CD4-positive, alpha-beta T cell treated with Interleukin-6 for 4 hours (primary cell): ENCODE measurements around the gene KLHL22.
"Not testable (repeated sequence)": the region's sequence is repeated elsewhere in the genome, so short reads cannot be mapped to it uniquely, and the experiment has no call there.

Experiments used
- DNase-seq: peaks from one replicate; pipeline ENCODE4 v3.0.0-alpha.2; 2020; ENCODE audit warnings: mixed read lengths

The KLHL22 gene

DNA sequence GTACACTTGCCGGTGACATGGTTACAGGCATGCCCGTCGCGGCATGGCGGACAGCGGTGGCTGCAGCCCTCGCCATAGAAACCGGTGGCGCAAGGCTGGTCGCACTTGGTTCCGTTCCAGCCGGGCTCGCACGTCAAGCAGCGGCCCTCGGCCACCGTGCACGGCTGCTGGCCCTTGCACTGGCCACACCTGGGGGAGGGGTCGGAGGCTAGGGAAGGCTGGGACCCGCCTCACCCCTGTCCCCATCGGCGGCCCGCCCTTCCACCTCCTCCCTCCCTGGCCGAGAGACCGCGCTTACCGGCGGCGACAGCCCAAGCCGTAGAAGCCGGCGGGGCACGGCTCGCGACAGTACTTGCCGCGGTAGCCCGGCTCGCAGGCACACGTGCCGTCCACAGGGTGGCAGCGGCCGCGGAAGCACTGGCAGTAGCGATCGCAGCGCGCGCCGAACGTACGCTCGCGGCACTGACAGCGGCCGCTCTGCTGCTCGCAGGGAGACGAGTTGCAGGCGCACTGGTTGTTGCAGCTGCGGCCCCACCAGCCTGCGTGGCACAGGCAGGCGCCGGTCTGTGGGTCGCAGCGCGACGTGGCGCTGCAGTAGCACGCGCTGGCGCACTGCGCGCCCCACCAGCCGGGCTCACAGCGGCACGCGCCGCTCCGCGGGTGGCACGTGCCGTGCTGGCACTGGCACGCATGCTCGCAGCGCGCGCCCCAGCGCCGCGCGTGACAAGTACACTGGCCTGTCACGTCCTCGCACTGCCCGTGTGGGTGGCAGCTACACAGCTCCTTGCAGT is 64.7 kb downstream of the KLHL22 start:
- DNase-seq: peak; percentile 66

DNA sequence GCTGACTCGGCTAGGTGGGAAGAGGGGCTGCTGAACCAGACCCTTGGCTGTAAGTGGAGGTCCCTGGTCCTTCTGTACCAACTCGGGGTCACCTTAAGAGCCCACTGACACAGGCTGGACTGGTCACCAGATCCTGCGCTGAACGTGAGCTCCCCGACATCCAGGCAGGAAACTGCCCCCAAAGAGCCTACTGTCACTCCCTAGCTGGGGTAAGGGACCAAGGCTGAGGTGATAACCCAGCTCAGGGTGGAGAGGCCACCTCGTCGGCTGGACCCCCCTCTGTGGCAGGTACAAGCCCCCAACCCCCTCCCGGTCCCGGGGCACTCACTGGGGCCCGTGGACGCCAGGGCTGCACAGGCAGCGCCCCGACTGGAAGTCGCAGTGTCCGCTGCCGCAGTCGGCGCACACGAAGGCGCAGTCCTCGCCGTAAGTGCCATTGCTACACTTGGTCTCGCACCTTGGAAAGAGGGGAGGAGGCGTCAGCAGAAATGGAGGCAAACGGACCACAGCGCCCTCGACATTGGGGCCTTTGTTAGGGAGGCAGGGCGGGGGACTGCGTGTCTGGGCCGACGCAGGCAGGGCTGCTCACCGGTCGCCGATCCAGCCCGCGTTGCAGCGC is 65.4 kb downstream of the KLHL22 start:
- peak; percentile 26 for DNase-seq

DNA sequence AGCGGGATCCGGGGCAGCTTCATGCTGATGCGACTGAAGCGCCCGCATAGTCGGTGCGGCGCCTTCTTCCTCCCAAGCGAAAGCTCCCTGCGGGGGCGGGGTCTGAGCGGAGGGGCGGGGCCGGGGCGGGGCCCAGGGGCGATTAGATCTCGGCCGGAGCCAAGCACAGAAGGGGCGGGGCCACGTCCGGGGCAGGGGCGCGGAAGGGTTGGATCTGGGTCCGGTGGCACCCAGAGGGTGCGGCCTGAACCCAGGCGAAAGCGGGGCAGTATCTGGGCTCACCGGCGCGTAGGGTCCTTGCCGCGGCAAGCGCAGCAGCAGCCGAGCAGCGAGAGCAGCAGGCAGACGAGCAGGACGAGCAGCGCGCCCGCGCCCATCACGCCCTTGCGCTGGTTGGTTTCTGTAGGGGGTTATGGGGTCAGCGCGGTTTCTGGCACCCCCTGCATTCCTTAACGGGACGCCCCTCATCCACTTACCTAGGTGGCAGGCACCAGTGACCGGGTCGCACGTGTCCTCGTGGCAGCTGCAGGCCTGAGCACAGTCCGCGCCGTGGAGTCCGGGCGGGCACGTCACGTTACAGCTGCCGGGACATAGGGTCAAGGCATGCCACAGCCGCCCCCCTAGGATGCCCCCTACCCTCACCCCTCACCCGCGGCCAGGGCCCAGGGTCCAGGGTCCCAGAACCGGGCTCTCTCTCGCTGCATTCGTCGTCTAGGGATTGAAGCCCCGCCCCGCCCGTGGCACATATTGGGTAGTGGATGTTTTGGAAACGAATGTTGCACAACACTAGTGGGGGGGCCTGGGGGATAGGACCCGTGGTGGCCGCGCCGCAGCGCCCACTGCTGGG is 66.1 kb downstream of the KLHL22 start:
- DNase-seq: peak; percentile 94

DNA sequence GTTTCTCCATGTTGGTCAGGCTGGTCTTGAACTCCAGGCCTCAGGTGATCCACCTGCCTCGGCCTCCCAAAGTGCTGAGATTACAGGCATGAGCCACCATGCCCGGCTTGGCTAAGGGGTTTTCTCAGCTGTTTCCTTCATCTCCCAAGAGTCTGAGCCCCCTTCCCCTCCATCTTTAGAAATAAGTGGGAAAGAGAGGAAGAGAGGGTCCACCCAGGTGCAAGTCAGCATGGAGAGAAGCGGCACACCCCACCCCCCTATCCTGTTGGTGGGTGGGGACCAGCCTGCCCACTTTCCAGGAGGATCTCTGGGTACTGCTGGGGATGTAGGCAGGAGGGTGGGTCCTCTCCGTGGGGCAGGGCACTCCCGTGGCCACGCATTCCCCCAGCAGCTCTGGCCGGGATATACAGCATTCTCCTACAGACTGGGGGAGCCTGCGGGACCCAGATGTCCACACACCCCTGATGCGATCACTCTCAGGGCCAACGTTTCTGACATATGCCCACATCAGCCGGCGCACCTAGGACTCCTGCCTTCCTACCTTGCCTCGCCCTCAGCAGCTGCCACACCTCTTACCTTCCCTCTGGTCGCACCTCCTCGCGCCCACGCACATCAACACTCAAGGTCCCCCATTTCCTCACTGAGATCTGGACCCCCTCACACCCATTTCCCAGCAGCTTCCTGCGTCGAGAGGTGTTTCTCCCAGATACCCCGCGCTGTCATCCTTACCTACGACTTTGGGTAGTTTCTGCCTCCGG is 66.9 kb downstream of the KLHL22 start:
- no peak for DNase-seq

DNA sequence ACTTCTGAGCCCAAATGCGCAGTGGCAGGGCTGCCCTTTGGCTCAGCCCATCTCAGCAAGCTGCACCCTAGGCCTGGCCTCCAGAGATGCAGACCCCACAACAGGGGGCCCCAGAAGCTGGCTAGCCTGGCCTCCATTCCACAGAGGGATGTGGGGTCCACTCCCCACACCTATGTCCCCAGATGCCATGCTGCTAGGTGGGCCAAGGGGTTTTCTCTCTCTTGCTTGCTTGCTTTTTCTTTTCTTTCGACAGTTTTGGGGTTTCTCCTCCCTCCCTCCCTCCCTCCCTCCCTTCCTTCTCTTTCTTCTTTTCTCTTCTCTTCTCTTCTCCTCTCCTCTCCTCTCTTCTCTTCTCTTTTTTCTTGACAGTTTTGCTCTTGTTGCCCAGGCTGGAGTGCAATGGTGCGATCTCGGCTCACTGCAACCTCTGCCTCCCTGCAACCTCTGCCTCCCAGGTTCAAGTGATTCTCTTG is 67.6 kb downstream of the KLHL22 start:
- no peak for DNase-seq

DNA sequence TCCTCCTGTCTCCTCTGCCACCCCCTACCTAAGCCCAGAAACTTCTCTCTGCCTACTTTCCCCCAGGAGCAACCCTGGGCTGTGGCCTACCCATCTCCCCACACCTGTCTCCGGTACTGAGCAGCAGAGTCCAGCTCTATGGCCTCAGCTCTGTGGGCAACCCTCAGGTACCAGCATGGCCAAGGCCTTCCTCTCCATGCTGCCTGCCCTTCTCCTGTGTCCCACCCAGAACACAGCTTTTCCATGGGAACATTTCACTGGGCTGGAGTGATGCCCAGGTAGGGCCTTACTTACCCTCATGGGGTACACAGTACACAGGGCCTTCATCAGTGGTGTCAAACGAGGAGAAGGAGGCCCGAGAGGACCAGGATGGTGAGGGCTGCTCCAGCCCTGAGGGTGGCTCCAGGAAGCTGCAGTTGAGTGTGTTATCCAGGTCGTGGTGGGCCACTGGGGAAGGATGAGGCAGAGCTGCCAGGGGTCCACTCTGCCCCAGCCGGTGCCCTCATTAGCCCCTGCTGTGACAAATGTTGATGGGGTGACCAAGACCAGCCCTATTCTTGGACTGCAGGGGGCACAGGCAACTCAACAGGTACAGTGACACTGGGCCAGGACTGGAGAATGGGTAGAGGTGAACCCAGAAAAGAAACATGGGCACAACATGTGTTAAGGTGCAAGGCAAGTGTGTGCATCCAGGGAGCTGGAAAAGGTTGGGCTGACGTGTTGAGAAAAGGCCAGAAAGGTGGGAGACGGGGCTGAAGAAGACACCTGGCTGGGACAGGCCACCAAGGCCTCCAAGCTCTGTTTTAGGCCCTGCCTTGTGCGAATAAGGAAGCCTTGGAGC is 68.3 kb downstream of the KLHL22 start:
- no peak for DNase-seq

DNA sequence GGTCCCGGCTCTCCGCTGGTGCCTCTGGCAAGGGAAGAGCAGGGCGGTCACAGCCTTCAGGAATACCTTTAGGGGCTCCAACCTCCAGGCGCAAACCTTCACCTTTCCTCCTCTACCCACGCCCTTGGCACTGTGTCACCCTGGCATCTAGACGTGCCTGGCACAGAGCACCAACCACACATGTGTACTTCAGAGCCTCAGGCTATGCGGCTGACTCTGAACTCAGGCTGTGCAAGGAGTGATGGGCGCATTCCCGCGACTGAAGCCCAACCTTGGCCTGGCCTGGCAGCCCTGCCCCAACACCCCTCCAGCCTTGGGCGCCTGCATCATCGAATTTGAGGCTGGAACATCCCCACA is 69.4 kb downstream of the KLHL22 start:
- no peak for DNase-seq

DNA sequence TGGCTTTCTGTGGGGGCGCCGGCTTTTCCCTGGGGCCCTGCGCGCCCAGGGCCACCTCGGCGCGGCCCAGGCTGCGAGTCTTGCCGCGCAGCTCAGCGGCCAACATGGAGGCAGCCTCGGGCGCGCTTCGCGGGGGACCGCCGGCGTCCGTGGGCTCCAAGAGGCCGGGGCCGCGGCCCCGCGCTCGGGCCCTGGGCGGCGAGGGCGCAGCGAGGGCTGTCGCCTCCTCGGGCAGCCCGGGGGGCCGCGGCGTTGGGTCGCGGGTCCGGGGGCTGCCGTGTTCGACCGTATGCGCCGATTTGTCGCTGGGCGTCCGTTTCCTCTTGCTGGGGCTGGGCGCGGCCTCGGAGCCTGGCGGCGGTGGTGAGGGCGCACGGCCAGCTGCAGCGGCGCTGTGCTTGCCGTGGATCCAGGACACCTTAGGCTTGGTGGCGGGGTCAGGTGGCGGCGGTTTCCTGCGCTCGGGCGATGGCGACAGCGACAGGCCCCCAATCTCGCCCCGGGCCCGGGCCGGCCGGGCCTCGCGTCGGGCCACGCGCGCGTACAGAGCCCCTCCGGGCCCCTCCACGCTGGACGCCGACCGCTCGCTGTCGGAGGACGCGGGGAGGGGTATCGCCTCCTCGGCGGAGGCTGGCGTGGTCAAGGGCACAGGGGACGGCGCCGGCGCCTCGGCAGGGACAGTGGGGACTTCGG is 69.9 kb downstream of the KLHL22 start:
- no peak for DNase-seq

DNA sequence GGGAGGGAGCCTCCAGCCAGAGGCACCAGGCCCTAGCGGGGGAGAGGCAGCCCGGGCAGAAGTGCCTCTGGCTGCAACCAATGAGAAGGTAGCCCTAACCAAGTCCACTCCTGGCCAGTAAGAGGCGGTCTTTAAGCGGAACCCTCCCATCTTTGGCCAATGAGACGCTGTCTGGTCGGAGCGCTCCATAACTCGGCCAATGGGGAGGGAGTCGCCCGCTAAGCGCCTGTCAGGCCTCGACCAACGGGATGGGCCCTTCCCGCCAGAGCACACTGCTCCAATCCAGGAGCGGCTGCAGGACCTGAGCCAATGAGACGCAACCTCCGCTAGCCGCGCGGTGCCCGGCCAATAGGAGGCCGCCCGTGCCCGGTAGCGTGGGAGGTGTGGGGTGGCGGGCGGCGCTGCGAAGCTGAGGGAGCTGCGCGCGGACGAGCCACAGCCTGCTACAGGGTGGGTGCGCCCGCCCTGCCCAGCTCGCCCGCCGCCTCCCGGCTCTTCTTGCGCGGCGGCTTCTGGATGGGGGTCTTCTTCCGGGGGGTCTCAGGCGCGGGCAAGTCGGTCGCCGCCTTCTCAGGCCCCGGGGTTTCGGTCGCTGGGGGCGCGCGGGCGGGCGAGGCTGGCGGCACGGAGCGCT is 70.5 kb downstream of the KLHL22 start:
- peak; percentile 35 for DNase-seq

DNA sequence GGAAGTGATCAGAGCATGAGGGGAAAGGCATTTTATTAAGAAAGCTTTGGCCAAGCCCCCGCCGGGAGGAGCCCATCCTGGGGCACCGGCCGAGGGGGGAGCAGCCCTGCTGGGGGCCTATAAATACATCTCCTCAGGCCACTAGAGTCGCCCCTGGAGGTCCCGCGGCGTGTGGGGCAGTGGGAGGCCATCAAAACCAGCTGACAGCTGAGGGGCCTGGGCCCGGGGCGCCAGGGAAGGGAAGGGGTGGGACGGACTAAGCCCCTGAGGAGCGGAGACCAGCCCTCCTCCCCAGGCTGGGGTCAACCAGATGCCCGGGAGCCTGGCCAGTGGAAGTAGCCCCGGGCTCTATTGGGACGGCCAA is 71.0 kb downstream of the KLHL22 start:
- no peak for DNase-seq

DNA sequence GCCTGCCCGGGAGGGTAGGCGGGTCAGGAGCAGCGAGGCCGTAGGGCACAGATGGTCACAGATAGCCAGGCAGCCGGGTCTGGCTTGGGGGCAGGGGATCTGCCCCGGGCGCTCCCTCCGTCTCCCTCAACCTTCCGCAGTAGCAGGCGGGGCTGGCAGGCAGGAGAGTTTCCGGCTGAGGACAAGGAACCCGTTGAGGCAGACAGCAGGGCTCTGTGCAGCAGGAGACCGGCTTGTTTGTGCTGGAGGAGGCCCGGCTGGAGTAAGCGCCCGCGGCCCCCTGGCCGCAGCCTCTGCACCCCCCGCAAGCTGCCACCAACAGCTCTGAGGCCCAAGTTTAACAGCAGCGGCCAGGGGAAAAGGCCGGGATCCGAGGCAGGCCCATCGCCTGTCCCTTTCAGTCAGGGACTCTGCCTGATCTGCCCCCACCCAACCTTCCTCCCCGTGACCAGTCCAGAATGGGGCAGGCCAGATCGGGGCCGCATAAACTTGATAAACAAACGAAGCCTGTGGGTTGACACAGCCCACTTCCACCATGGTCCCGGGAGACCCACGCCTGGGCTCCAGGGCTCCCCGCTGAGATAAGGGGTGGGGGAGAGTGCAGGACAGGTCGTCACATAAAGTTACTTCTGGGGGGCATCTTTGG is 71.6 kb downstream of the KLHL22 start:
- no peak for DNase-seq

DNA sequence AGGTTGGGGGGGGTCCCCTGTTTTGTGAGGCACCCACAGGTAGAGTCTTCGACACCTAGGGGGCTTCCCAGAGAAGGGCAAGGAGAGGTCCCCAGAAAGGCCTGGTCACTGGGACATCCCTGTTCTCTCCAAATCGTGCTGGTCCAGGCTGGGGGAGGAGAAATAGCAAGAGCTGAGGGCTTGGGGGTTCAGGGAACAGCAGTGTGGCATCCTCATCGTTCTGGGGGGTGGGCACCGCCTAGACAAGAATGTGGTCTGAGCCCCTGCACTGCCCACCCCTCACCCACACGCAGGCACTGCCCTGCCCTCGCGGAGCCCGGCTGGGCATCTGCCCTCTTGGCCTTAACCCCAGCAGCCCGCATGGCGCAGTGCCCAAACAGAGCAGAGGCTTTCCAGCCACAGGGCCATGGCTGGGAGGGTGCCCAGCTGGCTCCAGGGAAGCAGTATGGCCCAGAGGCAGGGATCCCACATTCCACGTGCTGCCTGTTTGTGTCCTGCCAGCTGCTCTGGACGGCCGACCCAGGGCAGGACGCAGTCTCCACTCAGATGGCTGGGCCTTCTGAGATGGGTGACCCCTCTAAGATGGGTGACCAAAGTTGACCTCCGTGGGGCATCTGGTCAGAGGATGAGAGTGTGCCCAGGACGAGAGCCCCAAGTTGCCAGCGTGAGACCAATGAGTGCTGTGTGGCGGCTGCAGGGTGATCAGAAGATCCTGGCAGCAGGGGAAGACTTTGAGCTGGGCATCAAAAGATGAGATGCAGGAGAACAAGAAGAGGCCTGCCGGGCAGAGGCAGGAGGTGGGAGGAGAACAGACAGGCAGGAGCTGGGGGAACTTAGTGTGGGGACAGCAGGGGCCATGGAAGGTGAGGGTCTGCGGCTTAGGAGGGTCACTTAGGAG is 72.3 kb downstream of the KLHL22 start:
- DNase-seq: no peak

DNA sequence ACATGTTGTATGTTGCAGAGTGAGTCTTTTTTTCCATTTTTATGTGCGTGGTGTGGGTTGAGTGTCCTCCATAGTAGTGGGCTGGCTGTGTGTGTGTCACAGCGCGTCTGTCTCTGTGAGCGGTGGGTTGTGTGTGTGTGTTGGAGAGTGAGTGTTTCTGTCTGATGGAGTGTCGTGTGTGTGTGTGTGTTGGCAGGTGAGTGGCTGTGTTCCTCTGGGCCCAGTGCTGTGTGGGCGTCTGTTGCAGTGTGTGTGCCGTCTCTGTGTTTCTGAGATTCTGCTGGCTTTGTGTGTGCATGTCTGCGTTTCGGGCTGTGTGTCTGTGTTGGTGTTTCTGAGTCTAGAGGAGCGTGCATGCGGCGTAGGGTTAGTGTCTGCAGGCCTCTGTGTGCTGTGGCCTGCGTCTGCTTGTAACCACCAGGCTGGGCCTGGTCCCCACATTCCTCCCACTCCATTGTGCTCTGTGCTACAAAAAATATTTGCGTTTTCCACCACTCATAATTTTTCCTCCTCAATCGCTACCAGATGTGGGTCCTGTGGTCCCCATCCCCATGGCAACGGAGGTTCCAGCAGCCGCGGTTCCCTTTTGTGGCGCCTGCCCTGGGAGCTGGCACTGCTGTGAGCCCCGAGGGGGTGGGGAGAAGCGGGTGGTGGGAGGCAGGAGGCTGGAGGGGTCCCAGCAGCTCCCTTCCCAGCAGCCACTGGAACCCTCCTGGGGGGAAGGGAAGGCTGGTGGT is 73.2 kb downstream of the KLHL22 start:
- DNase-seq: no peak

DNA sequence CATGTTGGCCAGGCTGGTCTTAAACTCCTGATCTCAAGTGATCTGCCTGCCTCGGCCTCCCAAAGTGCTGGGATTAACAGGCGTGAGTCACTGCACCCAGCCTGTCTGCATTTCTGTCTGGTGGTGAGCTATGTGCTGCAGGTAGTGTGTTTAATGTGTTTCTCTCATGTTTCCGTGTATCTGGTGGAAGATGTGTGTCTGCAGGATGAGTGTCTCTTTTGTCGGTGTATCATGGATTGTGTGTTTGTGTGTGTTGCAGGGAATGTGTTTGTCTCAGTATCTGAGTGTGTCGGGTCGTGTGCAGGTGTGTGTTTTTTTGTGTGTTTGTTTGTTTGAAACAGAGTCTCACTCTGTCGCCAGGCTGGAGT is 74.1 kb downstream of the KLHL22 start:
- DNase-seq: no peak

DNA sequence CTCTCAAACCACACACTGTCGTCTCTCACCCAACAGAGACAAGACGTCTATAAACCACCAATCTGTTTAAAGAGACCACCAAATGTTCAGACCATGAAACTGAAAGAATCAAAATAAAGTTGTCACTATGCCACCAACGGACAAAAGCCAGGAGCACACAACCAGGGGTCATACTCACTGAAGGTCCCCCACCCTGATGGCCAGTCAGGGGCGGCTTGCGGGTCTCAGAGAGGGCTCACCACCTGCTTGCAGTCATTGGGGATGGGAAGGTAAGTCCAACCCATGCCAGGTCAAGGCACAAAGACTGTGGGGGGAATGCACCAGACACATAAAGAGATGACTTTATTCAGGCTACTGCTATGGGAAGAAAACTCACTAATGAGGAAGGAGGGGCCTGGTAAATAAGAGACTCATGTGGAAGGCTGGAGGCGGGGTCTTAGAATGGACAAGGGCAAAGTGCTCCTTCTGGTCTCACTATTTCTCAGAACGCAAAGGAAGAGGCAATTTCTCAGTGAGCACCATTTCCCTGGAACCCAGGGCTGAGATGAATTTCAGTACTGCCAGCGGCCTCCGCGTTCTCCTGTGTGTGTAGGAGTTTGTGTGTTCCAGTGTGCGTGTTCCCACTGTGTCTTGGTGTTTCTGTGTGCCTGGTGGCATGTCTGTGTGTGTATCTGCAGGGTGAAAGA is 75.3 kb downstream of the KLHL22 start:
- DNase-seq: no peak

DNA sequence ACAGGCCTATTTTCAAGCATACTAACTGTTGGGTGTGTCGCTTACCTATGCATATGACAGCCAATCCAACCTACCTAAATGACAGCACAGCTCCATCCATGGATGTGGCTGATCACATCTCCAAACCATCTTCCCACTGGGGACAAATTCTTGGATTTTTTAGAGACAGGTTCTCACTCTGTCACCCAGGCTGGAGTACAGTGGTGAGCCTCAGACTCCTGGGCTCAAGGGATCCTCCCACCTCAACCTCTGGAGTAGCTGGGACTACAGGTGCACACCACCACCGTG is 76.0 kb downstream of the KLHL22 start:
- DNase-seq: no peak

DNA sequence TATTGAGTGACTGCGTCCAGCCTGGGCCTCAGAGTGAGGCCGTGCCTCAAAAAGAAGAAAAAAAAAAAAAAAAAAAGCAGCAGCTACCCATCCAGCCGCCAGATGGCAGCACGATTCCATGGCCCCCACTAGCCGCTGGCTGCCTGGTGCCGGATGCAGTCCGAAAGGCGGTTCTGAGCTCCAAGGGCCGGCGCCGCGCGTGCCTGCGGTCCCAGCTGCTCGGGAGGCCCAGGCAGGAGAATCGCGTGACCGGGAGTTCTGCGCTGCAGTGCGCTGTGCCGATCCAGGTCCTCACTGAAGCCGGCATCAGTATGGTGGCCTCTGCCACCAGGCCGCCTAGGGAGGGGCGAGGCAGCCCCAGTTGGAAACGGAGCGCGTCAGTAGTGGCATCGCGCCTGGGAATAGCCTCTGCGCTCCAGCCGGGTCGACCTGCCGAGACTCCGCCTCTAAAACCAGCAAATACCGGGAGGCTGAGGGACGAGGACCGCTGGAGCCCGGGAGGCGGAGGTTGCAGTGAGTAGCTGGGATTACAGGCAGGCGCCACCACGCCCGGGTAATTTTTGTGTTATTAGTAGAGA is 77.3 kb downstream of the KLHL22 start:
- DNase-seq: peak; percentile 81

DNA sequence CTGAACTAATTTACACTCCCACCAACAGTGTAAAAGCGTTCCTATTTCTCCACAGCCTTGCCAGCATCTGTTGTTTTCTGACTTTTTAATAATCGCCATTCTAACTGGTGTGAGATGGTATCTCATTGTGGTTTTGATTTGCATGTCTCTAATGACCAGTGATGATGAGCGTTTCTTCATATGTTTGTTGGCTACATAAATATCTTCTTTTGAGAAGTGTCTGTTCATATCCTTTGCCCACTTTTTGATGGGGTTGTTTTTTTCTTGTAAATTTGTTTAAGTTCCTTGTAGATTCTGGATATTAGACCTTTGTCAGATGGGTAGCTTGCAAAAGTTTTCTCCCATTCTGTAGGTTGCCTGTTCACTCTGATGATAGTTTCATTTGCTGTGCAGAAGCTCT is 79.9 kb downstream of the KLHL22 start:
- not testable (repeated sequence) for DNase-seq
